Thymus (tissue), 14 donors: ENCODE data around the gene GPR34. TPM values are rescaled to one million over a fixed set of nuclear protein-coding genes. Genes with fewer than 3 reads are reported as not detected.
"Not testable (repeated sequence)": the region's sequence is repeated elsewhere in the genome, so short reads cannot be mapped to it uniquely, and the experiment has no call there.

ENCODE experiments used
- DNase-seq, 9 donors: peaks; one replicate each; pipeline ENCODE4 v3.0.0-alpha.2; 2013; ENCODE audit warnings: low spot score in 9 of 9, low read depth in 6 of 9, missing footprints in 1 of 9
- H3K27ac ChIP-seq, 2 donors: one replicate each; pipeline ENCODE4 v1.5.1; 2013; ENCODE audit warnings: control low read depth in 1 of 2, low read depth in 1 of 2, low read length in 1 of 2, mild to moderate bottlenecking in 1 of 2, moderate library complexity in 1 of 2
- H3K27me3 ChIP-seq, 2 donors: one replicate each; pipeline ENCODE4 v1.5.1; 2013; ENCODE audit warnings: low read length in 1 of 2; ENCODE audit not compliant: control insufficient read depth in 2 of 2, insufficient read depth in 1 of 2
- H3K36me3 ChIP-seq, 2 donors: one replicate each; pipeline ENCODE4 v1.5.1; 2013; ENCODE audit warnings: low read length in 1 of 2, mild to moderate bottlenecking in 1 of 2, moderate library complexity in 1 of 2; ENCODE audit not compliant: control insufficient read depth in 2 of 2, insufficient read depth in 2 of 2
- H3K4me1 ChIP-seq, 2 donors: one replicate each; pipeline ENCODE4 v1.5.1; 2013; ENCODE audit warnings: low read length in 2 of 2; ENCODE audit not compliant: control insufficient read depth in 2 of 2, insufficient read depth in 2 of 2
- H3K4me3 ChIP-seq, 2 donors: one replicate each; pipeline ENCODE4 v1.5.1; 2013; ENCODE audit warnings: low read length in 2 of 2, control low read depth in 1 of 2, mild to moderate bottlenecking in 1 of 2
- H3K9me3 ChIP-seq, 2 donors: one replicate each; pipeline ENCODE4 v1.5.1; 2013; ENCODE audit warnings: low read length in 1 of 2, mild to moderate bottlenecking in 1 of 2; ENCODE audit not compliant: control insufficient read depth in 2 of 2, insufficient read depth in 1 of 2
- WGBS: extraction: QIAGEN DNeasy Blood & Tissue Kit; methylation state at CpG from one replicate; pipeline ENCODE4 v1.1.7; 2013; 5-methylcytosine and 5-hydroxymethylcytosine counted together
- long read RNA-seq, 10 donors: transcript quantifications; one replicate each; lab custom pipeline, GENCODE V29; 2026
- polyA plus RNA-seq: library from polyadenylated mRNA; stranded (reverse); fragments of 200-250 nt; gene quantifications from one replicate; pipeline ENCODE4 v1.2.3, GENCODE V29; 2013
- total RNA-seq: library from RNA; stranded (reverse); fragments of 120-200 nt; gene quantifications from one replicate; pipeline ENCODE4 v1.2.4, GENCODE V29; 2013
- donor health status: healthy.

GPR34 gene, protein sequence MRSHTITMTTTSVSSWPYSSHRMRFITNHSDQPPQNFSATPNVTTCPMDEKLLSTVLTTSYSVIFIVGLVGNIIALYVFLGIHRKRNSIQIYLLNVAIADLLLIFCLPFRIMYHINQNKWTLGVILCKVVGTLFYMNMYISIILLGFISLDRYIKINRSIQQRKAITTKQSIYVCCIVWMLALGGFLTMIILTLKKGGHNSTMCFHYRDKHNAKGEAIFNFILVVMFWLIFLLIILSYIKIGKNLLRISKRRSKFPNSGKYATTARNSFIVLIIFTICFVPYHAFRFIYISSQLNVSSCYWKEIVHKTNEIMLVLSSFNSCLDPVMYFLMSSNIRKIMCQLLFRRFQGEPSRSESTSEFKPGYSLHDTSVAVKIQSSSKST
- 11.9 TPM for total RNA-seq
- 6.8 TPM for polyA plus RNA-seq
- long read RNA-seq, donor 1, result 0 reads
- long read RNA-seq, donor 2, transcript GPR34-202 (3 exons, 1,928 nt), result major isoform, 7 of 7 reads
- long read RNA-seq, donor 2, partial matches to known transcripts, result 0 of 7 reads
- long read RNA-seq, donor 2, other reads (novel, unspliced or antisense), result 0 of 7 reads
- long read RNA-seq, donor 3, partial matches to known transcripts, result 0 of 4 reads
- long read RNA-seq, donor 3, other reads (novel, unspliced or antisense), result 0 of 4 reads
- long read RNA-seq, donor 4, partial matches to known transcripts, result 0 of 4 reads
- long read RNA-seq, donor 4, other reads (novel, unspliced or antisense), result 0 of 4 reads
- long read RNA-seq, donor 5, transcript GPR34-202 (3 exons, 1,928 nt), result major isoform, 13 of 13 reads
- long read RNA-seq, donor 5, partial matches to known transcripts, result 0 of 13 reads
- long read RNA-seq, donor 5, other reads (novel, unspliced or antisense), result 0 of 13 reads
- long read RNA-seq, donor 6, transcript GPR34-202 (3 exons, 1,928 nt), result major isoform, 5 of 11 reads
- long read RNA-seq, donor 6, partial matches to known transcripts, result 0 of 11 reads
- long read RNA-seq, donor 6, other reads (novel, unspliced or antisense), result 6 of 11 reads
- long read RNA-seq, donor 7, transcript GPR34-202 (3 exons, 1,928 nt), result major isoform, 5 of 5 reads
- long read RNA-seq, donor 7, partial matches to known transcripts, result 0 of 5 reads
- long read RNA-seq, donor 7, other reads (novel, unspliced or antisense), result 0 of 5 reads
- long read RNA-seq, donor 8, partial matches to known transcripts, result 0 of 2 reads
- long read RNA-seq, donor 8, other reads (novel, unspliced or antisense), result 0 of 2 reads
- long read RNA-seq, donor 9, partial matches to known transcripts, result 0 of 1 reads
- long read RNA-seq, donor 9, other reads (novel, unspliced or antisense), result 0 of 1 reads
- long read RNA-seq, donor 10, transcript GPR34-202 (3 exons, 1,928 nt), result major isoform, 5 of 5 reads
- long read RNA-seq, donor 10, partial matches to known transcripts, result 0 of 5 reads
- long read RNA-seq, donor 10, other reads (novel, unspliced or antisense), result 0 of 5 reads

DNA sequence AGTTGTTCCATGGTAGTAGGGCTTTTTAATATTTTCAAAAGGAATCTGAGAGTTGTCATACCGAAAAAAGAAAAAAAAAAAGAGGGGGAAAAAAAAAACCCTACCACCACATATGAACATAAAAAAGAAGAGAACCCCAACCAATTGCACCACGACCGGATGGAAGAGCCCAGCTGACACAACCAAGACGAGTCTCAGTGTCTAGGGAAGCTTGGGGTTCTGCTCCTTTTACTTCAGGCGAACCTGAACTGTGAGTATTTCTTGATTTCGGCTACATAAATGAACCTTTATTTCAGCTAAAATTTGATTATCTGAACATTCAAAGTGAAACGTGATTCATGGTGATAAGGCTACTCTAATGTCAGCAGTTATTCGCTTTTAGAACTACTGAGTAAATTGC, at the start of gene GPR34:
Gene GPR34 (plus strand): TSS at position 139 of the 400 bp plus-strand sequence. CDS start 6,661 bp downstream, outside the sequence.
- Histone ChIP-seq H3K9me3 (no peaks in the 10 kb centered on the region), H3K4me3 (no peak within 1 kb of the TSS), H3K27me3 (no peaks in the 10 kb centered on the region), H3K4me1 (no peaks in the 10 kb centered on the region), H3K36me3 (no peaks in the 10 kb centered on the region), H3K27ac (peak within 1 kb of the TSS in 1 of 2 donors; percentile 6)
- 36% methylated on average over 8 of the region's 8 CpGs for WGBS
- DNase-seq, result peak in 6 of 9 donors; percentile 13 to 64 (median 22)

DNA sequence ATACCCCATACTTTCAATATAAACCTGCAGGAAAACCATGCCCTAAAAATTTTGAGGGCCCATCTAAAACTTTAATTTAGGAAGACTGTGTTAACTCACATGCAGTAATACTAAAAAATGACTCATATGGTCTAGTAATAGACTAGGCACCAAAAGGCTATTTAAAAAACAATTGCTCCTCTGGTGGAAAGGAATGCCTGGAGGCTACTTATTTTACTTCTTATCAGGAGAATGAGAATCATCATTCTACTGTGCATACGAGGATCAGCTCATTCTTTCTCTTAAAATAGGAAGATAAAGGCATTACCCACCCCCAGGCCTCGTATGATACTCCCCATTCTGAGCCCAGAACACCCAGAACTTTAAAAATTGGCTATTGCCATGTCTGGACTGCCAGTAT, 42.6 kb upstream of the GPR34 start:
- H3K27me3 ChIP-seq, result not testable (repeated sequence)
- WGBS, result 92% methylated on average over 2 of the region's 2 CpGs

DNA sequence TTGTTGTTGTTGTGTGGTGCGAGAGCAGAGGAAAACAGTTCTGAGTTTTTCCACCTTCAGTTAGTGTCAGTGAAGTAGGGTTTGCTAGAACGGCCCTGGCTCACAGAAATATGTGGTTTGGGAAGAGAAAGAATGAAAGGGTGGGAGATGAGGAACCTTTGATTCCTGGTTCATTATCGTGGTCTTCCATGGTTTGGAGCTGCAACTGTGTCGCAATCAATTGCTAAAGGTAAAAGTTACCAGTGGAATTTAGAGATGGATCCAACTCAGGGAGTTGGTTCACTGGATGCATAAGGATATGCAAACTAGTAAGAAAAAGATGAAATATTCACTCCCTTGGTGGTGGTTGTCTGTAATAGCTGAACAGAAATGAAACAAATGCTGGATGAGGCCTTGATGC, 35.6 kb upstream of the GPR34 start:
- WGBS, result 98% methylated on average over 4 of the region's 4 CpGs
- H3K9me3 ChIP-seq, result no peaks in the 10 kb centered on the region

More for the DNA sequence above, 42.6 kb upstream of the GPR34 start:
- not testable (repeated sequence) for H3K4me3 ChIP-seq, H3K4me1 ChIP-seq, H3K9me3 ChIP-seq, H3K36me3 ChIP-seq, DNase-seq, H3K27ac ChIP-seq

DNA sequence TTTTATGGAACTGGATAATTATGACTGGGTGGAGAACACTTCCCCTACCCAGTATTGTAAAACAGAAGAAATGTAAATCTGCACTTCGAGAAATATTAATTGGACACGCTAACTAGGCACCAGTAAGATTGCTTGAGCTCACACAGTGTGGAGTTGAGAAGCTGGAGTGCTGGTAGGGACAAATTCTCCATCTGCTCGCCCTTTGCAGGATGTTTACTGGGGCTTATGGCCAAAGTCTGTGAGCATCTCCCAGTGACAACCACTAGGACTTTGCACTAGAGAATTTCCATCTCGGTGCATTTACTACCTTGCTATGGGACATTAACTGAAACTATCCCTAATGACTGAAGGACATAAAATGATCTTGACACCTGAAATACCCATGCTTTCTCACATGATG, 33.7 kb upstream of the GPR34 start:
- DNase-seq, result no peak
- Histone ChIP-seq H3K27ac (no peak overlapping the region), H3K9me3 (no peaks in the 10 kb centered on the region), H3K36me3 (peaks cover 38 to 49% of the 10 kb centered on the region in 2 donors), H3K27me3 (no peaks in the 10 kb centered on the region), H3K4me1 (no peaks in the 10 kb centered on the region), H3K4me3 (no peak overlapping the region)
- WGBS, result 100% methylated on average over 4 of the region's 4 CpGs

More for the DNA sequence above, 35.6 kb upstream of the GPR34 start:
- Histone ChIP-seq H3K27ac (no peak overlapping the region), H3K4me1 (no peaks in the 10 kb centered on the region), H3K27me3 (no peaks in the 10 kb centered on the region), H3K4me3 (no peak overlapping the region), H3K36me3 (peaks cover 29 to 30% of the 10 kb centered on the region in 2 donors)
- DNase-seq, result no peak

DNA sequence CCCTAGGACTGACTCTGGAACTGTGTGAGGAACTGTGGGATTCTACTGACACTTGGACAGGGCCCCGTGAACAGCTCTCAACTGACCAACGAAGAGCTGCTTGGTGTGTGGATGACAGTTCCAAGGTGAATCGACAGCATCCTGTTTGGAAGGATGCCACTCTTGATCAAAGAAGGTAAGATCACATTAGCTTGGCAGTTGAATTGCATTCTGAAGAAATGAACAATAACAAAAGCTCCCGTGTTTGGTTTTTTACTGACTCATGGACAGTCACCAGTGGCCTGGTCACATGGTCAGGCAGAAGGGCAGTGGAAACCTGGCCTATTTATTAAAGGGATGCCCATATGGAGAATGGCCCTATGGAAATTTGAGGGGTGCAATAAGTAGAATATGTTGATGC, 33.1 kb upstream of the GPR34 start:
- H3K9me3 ChIP-seq, result no peaks in the 10 kb centered on the region
- WGBS, result 98% methylated on average over 4 of the region's 4 CpGs
- H3K27ac ChIP-seq, result no peak overlapping the region
- H3K36me3 ChIP-seq, result peaks cover 38 to 53% of the 10 kb centered on the region in 2 donors
- no peak overlapping the region for H3K4me3 ChIP-seq
- no peak for DNase-seq
- H3K4me1 ChIP-seq, result no peaks in the 10 kb centered on the region
- no peaks in the 10 kb centered on the region for H3K27me3 ChIP-seq

DNA sequence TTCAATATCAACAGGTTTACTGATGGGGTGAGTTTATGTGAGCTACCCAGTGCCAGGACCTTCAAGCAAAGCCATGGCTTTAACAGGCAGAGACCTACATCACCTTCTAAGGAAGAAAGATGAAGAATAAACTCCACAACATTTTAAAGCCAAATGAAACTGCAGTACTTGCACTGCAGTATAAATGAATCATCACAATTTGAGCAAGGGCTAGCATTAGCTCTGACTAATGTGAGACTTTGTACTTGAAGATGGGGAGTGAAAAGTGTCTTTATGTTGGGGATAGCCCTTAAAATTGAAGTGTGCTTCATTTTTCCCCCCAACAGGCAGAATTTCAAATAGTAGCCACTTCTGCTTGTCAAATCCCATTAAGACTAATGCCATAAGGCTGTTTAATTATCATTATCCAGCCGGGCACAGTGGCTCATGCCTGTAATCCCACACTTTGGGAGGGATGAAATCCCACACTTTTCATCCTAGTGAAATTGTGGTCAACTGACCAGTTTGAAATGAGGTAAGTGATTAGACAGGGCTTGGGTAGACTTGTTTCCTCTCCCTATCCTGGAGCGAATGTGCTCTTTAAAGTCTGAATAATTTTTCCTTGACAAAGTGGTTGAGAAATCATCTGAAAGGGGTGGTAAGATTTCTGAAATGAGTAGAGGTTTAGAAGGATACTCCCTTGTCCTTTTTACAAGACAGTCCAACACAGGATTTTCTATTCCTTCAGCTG, 27.2 kb upstream of the GPR34 start:
- Histone ChIP-seq H3K4me3 (no peak overlapping the region), H3K36me3 (peaks cover 14 to 46% of the 10 kb centered on the region in 2 donors), H3K27ac (no peak overlapping the region), H3K9me3 (no peaks in the 10 kb centered on the region), H3K4me1 (no peaks in the 10 kb centered on the region), H3K27me3 (no peaks in the 10 kb centered on the region)
- no peak for DNase-seq
- WGBS, result 97% methylated on average over 2 of the region's 2 CpGs

DNA sequence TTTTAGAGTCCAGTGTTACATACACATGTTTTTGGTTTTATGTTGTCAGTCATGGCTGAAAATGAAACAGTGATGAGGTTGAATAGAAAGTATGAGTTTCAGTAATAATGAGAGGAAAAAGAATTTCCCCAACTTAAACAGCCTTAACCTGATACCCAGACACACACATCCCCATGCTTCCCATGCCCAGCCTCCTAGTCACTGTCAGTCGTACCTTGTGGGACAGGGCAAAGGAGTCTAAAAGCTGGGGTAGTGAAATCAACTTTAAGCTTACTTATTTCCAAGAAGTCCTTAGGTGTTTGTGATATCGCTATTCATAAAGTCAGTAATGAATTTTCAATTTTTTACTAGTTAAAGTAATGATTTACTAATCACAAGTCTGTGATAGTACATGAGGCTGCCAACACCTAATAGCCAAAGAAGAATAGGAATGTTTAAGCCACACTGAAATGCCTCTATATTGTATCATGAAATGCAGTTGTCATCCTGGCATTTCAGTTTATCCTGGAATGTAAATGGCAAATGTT, 24.3 kb upstream of the GPR34 start:
- DNase-seq, result no peak
- no peak overlapping the region for H3K4me3 ChIP-seq
- no peaks in the 10 kb centered on the region for H3K9me3 ChIP-seq
- no peaks in the 10 kb centered on the region for H3K4me1 ChIP-seq
- 94% methylated on average over 2 of the region's 2 CpGs for WGBS
- H3K27me3 ChIP-seq, result no peaks in the 10 kb centered on the region
- no peak overlapping the region for H3K27ac ChIP-seq
- H3K36me3 ChIP-seq, result peaks cover 3 to 24% of the 10 kb centered on the region in 2 donors

DNA sequence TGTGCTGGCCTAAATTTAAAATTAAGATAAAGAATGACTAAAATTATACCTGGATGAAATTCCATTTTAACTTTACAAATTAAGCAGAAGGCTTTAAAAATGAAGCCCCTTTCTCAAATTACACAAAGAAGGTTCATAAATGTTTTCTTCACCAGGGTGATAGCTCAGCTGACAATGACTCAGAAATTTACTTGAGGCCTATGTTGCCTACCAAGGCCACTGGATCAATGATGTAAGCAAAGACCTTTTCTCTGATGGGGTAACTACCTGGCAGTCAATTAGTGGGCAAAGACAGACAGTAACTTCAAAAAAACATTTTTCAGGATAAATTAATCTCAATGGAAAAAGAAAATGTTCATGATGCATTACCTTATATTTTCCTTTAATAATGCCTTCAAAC, 23.9 kb upstream of the GPR34 start:
- H3K4me1 ChIP-seq, result no peaks in the 10 kb centered on the region
- H3K27me3 ChIP-seq, result no peaks in the 10 kb centered on the region
- no peak overlapping the region for H3K4me3 ChIP-seq
- peaks cover 3 to 19% of the 10 kb centered on the region in 2 donors for H3K36me3 ChIP-seq
- H3K9me3 ChIP-seq, result no peaks in the 10 kb centered on the region
- no peak overlapping the region for H3K27ac ChIP-seq
- no peak for DNase-seq
